GM13976 (cell line): ENCODE data around the gene DOP1A.

Source experiments
- DNase-seq: peaks from one replicate; pipeline ENCODE4 v3.0.0; 2012; ENCODE audit warnings: low spot score
- CTCF ChIP-seq: IDR thresholded peaks from 2 replicates; pipeline ENCODE4 v1.5.1; 2012; ENCODE audit warnings: borderline replicate concordance, mild to moderate bottlenecking; ENCODE audit not compliant: insufficient read depth; ENCODE audit errors: extremely low read depth, missing control alignments, control extremely low read depth
- in situ Hi-C: fragments of 300-500 bp; cut with MboI; formaldehyde crosslinking; loops from one replicate; pipeline ENCODE4 v1.12.0; 2022; ENCODE audit warnings: low sequenced_read_pairs, mixed read lengths, inconsistent platforms; ENCODE audit not compliant: unreplicated experiment

DOP1A gene

DNA sequence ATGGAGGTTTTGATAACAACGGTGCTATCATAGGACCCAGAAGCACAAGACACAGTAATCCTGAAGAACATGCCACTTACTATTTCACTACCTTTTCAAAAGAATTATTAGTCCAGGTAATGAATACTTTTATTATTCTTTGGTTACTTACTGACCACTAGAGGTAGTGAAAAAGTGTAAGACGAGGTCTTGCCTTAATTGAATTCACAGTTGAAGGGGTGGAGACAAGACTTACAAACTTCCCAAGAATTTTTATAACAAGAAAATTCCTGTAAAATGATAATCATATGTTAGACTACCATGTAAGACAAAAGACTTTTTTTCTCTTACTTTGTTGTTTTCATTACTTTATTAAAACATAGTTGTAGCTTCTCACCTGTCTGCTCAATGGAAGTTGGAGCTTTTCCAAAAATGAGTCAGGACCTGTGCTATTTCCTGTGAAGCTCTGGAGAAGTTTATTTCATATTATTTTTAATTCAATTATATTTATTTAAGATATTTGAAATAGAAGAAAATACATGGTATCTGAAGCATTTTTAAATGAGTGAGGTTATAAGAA lies 52.4 kb downstream of the DOP1A start:
- in situ Hi-C loops = no loop called here
- no peak for DNase-seq
- no peak for TF ChIP-seq CTCF

GRCh38 chr6:83124553-83124952 lies 57.1 kb downstream of the DOP1A start:
- in situ Hi-C loops = no loop called here
- TF ChIP-seq CTCF = no peak
- DNase-seq = no peak

- no peak for DNase-seq
- in situ Hi-C loops = no loop called here
- TF ChIP-seq CTCF = no peak
Observed at GRCh38 chr6:83125425-83125824, 58.0 kb downstream of the DOP1A start.

DNA sequence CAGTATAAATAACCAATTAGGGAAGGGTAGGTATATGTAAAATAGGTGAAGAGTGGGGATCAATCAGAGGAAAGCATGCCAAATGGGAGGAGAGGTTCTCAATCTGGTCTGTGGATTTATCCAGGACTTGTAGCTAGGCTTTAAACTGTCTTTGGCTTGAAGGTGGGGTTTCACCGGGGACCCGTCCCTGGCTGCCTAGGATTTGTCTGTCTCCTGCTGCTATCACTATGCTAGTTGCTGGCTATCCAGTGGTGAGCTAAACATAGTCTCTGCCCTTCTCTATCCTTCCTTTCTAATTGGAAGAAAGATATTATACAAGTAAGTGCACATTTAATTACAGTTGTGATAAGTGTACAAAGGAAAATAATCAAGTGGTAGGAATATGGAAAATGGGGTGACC lies 58.8 kb downstream of the DOP1A start:
- DNase-seq = no peak

GRCh38 chr6:83126807-83127206 lies 59.3 kb downstream of the DOP1A start:
- in situ Hi-C loops = no loop called here
- DNase-seq = no peak
- no peak for TF ChIP-seq CTCF

More for the DNA sequence above, 58.8 kb downstream of the DOP1A start:
- TF ChIP-seq CTCF = no peak
- in situ Hi-C loops = no loop called here

DNA sequence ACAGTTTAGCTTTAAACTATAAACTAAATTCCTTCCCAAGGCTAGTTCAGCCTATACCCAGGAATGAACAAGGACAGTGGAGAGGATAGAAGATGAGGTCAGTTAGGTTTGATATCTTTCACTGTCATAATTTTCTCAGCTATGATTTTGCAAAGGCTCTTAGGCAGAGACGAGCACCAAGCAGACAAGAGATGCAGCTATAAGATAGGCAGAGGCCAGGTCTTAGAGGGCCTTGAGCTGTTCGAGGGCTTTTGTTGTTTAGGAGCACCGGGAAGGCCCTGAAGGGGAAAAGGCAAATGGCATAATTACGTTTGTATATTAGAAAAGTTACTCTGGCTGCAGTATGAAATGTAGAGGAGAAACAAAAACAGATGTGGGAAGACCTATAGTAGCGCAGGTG lies 59.8 kb downstream of the DOP1A start:
- TF ChIP-seq CTCF = no peak
- in situ Hi-C loops = no loop called here
- DNase-seq = no peak

DNA sequence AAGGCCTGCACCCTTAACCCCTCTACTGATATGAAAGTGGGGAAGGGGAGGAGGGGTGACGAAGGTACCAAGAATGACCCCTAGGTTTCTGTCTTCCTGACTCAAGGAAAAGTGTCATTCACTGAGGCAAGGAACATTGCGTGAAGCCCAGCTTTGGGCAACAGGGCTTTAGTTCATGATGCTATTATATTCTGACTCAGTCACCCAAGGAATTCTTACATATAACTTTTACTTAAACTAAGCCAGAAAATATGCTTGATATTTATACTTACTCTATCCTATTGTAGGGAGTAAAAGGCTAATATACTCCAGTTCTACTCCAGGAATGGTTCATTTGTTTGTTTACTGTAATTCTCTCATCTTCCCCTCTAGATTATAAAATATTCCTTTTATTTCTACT lies 60.5 kb downstream of the DOP1A start:
- no peak for TF ChIP-seq CTCF
- DNase-seq = no peak
- in situ Hi-C loops = no loop called here
